AG04450 (cell line): ENCODE measurements around the gene COBL. TPM values are rescaled to one million over a fixed set of nuclear protein-coding genes. Genes with fewer than 3 reads are reported as not detected.

Experiments
- CTCF ChIA-PET: fragments of 300-600, 350-600 bp; formaldehyde crosslinking; extraction: SDS; loops from one replicate; lab custom pipeline; 2022; ENCODE audit warnings: antibody characterized with exemption, inconsistent platforms; lab: Charles Lee
- POLR2A ChIA-PET: fragments of 350-600 bp; formaldehyde crosslinking; extraction: SDS; loops from one replicate; lab custom pipeline; 2021; ENCODE audit warnings: antibody characterized with exemption, inconsistent platforms; lab: Yijun Ruan, JAX
- DNase-seq: peaks from one replicate; pipeline ENCODE4 v3.0.0-alpha.2; 2011; ENCODE audit warnings: low read depth, low spot score
- H3K27ac ChIP-seq: one replicate; pipeline ENCODE4 v1.5.1; 2012; ENCODE audit warnings: low read depth, low read length, control low read depth
- H3K27me3 ChIP-seq: one replicate; pipeline ENCODE4 v1.6.0; 2012; ENCODE audit warnings: low read length; ENCODE audit not compliant: control insufficient read depth, insufficient read depth
- H3K4me3 ChIP-seq: 2 replicates; pipeline ENCODE4 v1.5.1; 2011; ENCODE audit warnings: mild to moderate bottlenecking, low read depth, low read length, control low read depth
- H3K9me3 ChIP-seq: 2 replicates; pipeline ENCODE4 v1.5.1; 2012; ENCODE audit warnings: low read length; ENCODE audit not compliant: control insufficient read depth, insufficient read depth
- polyA plus RNA-seq: library from polyadenylated mRNA; depleted of rRNA; stranded (reverse); fragments of >200 nt; gene quantifications from 2 replicates; pipeline ENCODE4 v1.2.3, GENCODE V29; 2011
- TF ChIP-seq, protein P1 (sequence below): IDR thresholded peaks from 2 replicates; pipeline ENCODE4 v1.5.1; 2011; ENCODE audit warnings: low read depth, low read length, control low read depth, inconsistent platforms

The COBL gene
- polyA plus RNA-seq, 1 experiment: 0.06 TPM

DNA sequence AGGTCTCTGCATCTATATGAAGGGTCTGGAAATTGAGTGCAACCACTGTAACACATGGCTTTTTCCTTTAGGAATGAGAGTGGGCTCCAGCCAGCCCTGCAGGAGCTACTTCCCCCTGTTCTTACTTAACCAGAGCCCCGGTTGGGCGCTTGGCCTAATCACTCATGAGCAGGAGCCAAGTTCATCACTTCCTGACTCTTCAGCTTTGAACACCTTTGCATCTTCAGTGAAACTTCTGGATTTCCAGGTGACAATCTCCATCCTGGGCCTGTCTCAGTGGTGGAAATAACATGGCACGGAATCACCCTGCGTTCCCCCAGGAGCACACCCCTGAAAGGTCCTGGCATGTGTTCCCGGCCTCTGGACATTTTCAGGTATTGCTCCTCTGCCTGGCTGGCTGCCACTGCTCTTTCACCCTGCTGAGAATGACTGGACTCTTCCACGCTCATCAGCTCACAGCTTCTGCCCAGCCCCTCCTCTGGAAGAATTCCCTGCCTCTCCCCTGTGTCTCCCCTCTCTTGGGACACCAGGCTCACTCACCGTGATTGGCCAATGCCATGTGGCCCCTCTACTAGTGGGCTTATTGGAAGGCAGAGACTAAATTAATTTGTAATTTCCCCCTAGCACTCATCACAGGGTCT is 304.8 kb downstream of the COBL start:
- DNase-seq: no peak

DNA sequence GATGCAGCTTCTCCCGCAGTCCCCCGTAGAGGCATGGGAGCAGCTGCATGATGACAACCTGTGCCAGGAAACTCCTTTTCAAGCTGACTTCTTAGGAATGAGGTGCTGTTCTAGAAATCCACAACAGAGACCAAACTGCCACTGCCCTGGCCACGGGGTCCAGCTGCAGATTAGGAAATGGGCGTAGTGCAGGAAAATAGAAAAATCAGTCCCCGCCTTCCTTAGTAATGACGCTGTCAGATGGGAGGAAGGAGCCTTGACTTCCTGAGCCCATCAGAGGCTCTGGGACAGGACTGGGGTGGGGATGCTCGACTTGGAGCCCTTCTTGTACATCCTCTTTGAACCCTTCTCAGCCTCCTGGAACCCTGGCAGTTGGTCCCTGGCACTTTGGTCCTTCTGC is 306.1 kb downstream of the COBL start:
- Histone ChIP-seq H3K4me3 (no peak overlapping the region), H3K27ac (no peak overlapping the region), H3K27me3 (peaks cover 14% of the 10 kb centered on the region), H3K9me3 (no peaks in the 10 kb centered on the region; the same call in 1 of the 2 replicates)
- ChIA-PET CTCF (no interaction called here), POLR2A (no interaction called here)
- no peak for DNase-seq
- TF ChIP-seq, protein P1, sequence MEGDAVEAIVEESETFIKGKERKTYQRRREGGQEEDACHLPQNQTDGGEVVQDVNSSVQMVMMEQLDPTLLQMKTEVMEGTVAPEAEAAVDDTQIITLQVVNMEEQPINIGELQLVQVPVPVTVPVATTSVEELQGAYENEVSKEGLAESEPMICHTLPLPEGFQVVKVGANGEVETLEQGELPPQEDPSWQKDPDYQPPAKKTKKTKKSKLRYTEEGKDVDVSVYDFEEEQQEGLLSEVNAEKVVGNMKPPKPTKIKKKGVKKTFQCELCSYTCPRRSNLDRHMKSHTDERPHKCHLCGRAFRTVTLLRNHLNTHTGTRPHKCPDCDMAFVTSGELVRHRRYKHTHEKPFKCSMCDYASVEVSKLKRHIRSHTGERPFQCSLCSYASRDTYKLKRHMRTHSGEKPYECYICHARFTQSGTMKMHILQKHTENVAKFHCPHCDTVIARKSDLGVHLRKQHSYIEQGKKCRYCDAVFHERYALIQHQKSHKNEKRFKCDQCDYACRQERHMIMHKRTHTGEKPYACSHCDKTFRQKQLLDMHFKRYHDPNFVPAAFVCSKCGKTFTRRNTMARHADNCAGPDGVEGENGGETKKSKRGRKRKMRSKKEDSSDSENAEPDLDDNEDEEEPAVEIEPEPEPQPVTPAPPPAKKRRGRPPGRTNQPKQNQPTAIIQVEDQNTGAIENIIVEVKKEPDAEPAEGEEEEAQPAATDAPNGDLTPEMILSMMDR: no peak

More for the DNA sequence above, 304.8 kb downstream of the COBL start:
- ChIA-PET CTCF (no interaction called here), POLR2A (no interaction called here)
- Histone ChIP-seq H3K4me3 (no peak overlapping the region), H3K27me3 (peaks cover 12% of the 10 kb centered on the region), H3K9me3 (no peaks in the 10 kb centered on the region; the same call in 1 of the 2 replicates), H3K27ac (no peak overlapping the region)
- TF ChIP-seq, protein P1: no peak

DNA sequence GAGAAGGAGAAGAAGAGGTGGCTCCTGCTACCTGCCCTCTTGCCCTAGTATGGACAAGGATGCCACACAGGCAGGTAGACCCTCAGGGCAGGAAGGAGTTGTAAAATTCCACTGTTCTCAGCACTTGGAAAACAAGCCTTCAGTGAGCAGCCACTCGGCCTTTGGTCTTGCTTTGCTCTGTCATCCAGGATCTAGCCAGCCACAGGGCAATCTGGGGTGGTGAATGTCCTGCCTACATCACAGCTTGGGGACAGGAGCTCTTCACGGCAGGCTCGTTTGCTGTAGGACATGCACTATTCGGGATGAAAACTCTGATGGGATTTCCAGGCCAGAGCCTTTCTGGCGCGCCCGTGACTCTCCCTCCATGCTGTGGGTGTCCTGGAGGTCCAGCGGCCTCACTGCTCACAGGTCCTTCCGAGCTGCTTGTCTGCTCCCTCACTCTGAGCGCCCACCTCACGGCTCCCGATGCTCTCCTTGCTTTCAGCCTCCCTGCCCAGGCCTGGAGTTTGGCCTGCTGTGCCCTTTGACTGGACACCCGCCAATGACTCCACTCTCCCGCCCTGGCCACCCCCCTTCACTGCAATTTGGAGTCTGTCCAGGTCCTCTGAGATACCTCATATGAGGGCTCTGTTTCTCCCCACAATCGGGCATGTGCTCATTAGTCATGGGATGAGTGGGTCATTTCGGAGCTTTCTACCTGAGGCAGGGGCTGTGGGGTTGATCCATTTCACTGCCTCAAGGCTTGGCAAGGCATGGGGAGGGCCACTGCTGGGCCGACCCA is 306.7 kb downstream of the COBL start:
- ChIA-PET CTCF (no interaction called here), POLR2A (interaction anchor here (0.7 to 1.0 kb wide), 3 partner anchors 11 to 382 kb away, joined by 3 to 8 read pairs (median 5); no protein-coding TSS in a partner anchor)
- no peak for DNase-seq
- H3K4me3 ChIP-seq: no peak overlapping the region
- H3K9me3 ChIP-seq: no peaks in the 10 kb centered on the region; the same call in 1 of the 2 replicates
- TF ChIP-seq, protein P1: no peak
- no peak overlapping the region for H3K27ac ChIP-seq
- peaks cover 18% of the 10 kb centered on the region for H3K27me3 ChIP-seq

DNA sequence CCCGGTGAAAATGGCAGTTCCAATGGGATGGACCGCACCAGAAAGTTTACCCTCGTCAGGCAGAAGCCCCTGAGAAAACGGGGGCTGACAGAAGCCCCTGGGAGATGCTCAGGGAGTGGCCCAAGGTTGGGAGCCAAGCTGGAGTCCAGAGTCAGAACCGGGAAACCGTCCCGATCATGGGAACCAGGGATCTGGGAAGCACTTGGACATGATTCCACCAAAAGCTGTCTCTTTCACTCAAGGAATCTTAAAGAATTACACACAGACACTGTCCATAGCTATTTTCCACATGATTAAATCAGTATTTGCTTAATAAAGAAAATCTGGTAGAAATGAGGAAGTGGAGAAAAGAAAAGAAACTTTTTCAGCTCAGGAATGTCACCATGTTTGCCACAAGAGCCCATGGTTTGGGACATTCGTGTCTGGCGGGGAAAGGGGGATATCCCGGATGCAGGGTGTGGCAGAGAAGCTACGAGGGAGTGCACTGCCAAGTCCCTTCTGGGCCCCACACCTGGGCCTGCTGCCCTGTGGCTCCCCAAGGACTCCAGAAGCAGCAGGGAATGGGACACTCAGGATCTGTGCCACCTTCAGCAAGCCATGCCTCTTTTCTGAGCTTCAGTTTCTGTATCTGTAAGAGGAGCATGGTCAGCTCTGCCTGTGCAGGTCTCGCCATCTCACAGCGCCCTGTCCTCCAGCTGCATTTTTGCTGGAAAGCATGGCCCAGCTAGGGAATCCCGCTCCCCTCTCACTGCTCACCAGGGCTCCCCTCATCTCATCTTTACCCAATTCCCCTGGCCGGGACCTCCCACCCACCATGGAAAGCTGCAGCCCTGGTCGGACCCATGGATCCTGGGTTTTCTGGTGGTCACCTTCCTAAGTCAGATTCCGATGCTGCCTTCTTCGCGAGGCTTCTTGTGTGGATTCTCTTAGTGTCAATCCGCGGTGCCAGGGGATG is 308.8 kb downstream of the COBL start:
- POLR2A ChIA-PET: no interaction called here
- TF ChIP-seq, protein P1: no peak
- Histone ChIP-seq H3K27ac (no peak overlapping the region), H3K9me3 (no peaks in the 10 kb centered on the region; the same call in 1 of the 2 replicates), H3K27me3 (peaks cover 13% of the 10 kb centered on the region), H3K4me3 (no peak overlapping the region)
- no peak for DNase-seq
- CTCF ChIA-PET: interaction anchor here (1.0 kb wide), 1 partner anchor 61 kb away, joined by 3 read pairs; no protein-coding TSS in a partner anchor
